ENCODE measurements around the gene PPT1.

- TF ChIP-seq, protein P1, sequence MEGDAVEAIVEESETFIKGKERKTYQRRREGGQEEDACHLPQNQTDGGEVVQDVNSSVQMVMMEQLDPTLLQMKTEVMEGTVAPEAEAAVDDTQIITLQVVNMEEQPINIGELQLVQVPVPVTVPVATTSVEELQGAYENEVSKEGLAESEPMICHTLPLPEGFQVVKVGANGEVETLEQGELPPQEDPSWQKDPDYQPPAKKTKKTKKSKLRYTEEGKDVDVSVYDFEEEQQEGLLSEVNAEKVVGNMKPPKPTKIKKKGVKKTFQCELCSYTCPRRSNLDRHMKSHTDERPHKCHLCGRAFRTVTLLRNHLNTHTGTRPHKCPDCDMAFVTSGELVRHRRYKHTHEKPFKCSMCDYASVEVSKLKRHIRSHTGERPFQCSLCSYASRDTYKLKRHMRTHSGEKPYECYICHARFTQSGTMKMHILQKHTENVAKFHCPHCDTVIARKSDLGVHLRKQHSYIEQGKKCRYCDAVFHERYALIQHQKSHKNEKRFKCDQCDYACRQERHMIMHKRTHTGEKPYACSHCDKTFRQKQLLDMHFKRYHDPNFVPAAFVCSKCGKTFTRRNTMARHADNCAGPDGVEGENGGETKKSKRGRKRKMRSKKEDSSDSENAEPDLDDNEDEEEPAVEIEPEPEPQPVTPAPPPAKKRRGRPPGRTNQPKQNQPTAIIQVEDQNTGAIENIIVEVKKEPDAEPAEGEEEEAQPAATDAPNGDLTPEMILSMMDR (optimal IDR thresholded peaks at IDR 0.05 in 1 of 3, IDR thresholded peaks at IDR 0.05 in 1 of 3, conservative IDR thresholded peaks at IDR 0.05 in 1 of 3; ENCODE audit: extremely low read depth in 1 of 3, insufficient read depth in 2 of 3, low read length in 3 of 3), result no peak
- no peak for TF ChIP-seq EZH2 (IDR thresholded peaks at IDR 0.05; ENCODE audit: low read length)
Measured at GRCh38 chr1:40023379-40023944, 73.6 kb downstream of the PPT1 start.

All from keratinocyte (primary cell).